Muscle of arm (tissue), 12 donors: ENCODE results near the gene TLL1. TPM values are rescaled to one million over a fixed set of nuclear protein-coding genes. Genes with fewer than 3 reads are reported as not detected.
A peak's percentile ranks its signal among the peaks of the same experiment; 100 is the strongest.

Source experiments
- DNase-seq: peaks from one replicate; pipeline ENCODE4 v3.0.0-alpha.2; 2013
- polyA plus RNA-seq, 12 donors: library from polyadenylated mRNA; unstranded; fragments of 120-200 nt; gene quantifications; one replicate each; pipeline ENCODE4 v1.2.1, GENCODE V29; 2013; ENCODE audit not compliant: insufficient read length in 12 of 12

TLL1 gene
- polyA plus RNA-seq, 12 donors = 1.3 to 3.1 (median 2.3) TPM; not detected in 2

DNA sequence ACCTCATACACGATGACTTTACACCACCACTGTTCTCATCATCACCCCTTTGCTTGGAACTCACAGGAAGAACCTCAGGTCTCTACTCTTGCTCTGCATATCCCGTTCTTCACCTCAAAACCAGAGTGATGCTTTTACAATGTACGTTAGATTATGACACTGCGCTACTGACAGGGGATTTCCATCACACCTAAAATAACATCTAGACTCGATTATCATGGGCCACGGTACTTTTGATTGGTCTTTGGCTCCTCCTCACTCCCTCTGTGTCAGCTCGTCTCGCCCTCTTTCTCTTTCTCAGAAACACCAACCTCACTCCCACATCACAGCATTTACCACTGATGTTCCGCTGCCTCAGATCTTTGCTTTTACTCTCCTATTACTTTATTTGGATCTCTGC, 172.4 kb downstream of the TLL1 start:
- no peak for DNase-seq

DNA sequence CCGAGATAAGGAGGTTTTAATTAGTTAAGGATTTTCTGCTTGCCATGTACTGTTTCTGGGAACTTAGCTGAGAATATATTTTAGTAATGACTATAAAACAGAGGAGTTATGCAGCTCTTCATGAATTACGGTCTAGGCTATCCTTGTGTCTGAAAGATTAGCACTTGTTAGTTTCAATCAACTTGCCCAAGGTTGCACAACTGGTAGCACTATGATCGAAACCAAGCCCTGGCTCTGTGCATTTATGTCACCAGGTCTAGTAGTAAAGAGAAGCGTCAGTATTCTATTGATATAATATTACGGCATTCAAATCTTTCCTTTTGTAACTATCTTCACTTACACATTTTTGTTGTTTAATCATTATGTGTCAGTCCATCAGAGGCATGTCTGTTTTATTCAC, 176.0 kb downstream of the TLL1 start:
- DNase-seq = no peak

DNA sequence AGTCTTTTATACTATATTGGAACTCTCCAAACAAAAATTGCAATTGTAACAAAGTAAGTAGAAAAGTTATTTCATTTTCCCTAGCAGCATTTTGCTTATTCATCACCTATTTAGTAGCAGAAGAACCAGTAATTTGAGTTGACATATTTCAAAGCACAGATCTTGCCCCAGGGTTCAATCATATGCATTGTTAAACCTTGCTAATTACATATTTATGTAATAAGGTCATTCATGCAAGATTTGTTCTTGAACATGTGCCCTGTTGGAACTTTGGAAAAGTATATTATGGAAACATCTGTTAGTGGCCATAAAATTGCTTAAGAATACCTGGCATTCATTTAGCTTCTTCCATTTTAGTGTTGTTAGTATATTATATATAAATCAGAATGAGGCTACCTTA, 191.7 kb downstream of the TLL1 start:
- peak; percentile 36 for DNase-seq

DNA sequence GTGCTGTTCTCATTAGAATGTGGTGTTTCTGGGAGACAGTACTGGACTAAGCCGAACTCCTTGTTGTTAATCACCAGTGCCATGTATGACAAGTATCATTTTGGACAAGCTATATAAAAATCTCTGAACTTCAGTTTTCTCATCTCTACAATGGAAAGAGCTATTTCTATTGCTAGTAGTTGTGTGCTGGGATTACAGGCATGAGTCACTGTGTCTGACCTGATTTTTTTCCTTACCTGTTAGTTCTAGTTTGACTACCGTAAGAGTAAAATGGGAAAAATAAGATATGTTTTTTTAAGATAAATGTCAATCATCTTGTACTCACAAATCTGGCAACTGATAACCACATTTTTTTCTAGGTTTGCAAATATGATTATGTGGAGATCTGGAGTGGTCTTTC, 192.3 kb downstream of the TLL1 start:
- no peak for DNase-seq

DNA sequence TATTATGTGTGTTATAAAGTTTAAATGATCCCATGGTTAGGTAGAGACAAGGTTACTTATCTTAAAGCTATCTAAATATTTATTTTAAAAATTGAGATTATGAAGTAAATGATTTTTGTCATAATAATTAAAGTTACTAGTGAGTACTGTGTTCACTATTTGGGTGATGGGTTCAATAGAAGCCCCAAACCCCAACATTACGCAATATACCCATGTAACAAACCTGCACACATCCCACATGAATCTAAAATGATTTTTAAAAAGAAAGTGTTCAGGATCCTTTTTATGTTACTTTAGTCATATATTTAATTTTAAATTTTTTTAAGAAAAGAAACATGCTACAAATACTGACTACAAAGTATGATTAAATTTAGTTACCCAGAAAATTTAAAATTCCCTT, 193.9 kb downstream of the TLL1 start:
- no peak for DNase-seq

DNA sequence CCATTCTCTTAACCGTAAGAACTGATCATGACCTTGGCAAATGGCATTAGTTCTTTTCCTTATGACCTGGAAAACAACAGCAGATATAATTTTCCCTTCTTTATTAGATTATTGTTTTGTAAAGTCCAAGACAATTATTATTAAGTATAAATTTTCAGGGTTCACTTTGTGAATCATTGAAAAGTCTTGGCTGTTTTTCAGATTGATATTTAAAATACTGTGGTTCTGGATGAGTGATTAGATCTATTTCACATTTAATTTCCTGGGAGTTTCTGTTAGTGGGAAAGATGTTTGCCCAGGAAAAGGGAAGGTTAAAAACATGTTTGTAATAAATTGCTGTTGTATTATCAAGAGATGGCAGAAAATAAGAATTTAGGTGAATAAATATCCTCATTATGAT, 194.9 kb downstream of the TLL1 start:
- no peak for DNase-seq

DNA sequence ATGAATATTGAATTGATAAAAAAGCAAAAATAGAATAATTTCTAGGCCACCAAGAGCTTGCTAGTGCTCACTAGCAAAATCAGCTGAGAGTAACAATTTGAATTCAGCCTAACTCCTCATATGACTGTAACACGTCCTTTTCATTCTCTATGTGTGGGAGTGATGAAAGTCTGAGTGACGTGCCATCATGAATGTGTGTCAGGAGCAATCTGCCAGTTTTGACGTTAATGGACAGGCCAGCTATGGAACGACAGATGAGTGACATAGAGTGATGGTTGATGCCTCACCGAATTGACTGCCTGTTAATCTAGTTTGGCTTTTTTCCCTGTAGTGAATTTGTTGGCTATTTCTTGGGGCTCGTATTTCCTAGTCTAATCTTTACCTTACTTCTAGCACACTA, 200.7 kb downstream of the TLL1 start:
- DNase-seq = no peak

DNA sequence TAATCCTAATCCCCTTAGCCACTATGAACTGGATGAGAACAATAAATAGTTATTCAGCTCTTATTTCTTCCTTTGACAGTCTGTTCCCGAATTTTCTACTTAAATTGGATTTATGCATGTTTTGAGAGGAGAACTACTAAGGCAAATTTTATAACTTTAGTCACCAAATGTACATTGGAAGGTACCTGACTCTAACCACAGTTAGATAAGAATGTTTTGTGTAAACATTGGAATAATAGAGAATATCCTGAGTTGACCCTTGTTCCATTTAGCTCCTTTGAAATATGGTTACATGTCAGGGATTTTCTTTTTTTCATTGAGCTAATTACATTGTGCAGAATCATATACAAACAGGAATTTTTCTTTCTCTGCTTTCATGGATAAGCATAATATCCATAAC, 202.6 kb downstream of the TLL1 start:
- no peak for DNase-seq

DNA sequence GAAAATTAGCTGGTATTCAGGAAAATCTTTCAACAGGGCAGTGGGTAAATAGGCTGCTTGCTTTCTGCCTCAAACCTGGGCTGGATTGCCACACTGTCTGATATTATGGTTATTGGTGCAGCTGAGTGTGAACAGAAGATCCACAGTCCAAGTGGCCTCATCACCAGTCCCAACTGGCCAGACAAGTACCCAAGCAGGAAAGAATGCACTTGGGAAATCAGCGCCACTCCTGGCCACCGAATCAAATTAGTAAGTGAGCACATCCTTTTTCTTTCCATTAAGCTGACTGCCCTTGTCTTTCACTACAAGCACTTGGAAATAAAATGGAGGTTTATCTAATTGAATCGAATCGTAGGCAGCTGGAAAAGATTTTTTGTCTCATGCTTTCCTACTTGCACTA, 204.7 kb downstream of the TLL1 start:
- no peak for DNase-seq

DNA sequence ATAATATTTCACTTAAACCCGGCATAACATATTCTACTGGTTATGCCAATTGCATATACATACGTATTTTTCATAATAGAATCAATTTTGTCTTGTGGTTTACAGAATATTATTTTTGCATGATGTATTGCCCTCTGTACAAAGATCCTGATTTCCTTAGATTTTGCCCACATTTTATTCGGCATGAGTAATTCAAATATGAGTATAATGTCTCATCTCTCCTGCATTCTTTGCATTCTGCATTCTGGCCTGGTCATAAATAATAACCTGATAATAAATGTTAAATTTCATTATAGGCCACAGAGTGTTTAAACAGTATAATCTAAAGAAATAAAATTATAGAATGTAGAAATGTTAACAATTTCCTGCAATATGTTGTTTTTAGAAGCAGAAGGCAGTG, 205.3 kb downstream of the TLL1 start:
- DNase-seq = no peak

DNA sequence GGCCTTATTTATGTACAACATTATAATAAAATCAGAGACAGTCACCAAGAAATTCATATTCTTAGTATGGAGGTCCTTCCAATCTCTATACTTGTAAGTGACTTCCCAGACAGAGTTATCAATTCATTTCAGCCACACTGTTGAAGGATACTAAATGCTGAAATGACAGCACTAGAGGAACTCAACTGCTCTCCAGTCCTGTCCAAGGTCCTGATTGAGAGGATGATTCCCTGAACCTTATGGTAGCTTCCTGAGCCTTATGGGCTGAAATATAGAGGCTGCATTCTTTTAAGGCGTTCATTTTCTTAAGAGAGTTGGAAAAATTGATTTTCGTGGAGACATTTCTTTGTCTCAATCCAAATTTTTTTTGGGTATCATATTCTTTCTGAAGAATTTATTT, 205.9 kb downstream of the TLL1 start:
- DNase-seq = no peak

DNA sequence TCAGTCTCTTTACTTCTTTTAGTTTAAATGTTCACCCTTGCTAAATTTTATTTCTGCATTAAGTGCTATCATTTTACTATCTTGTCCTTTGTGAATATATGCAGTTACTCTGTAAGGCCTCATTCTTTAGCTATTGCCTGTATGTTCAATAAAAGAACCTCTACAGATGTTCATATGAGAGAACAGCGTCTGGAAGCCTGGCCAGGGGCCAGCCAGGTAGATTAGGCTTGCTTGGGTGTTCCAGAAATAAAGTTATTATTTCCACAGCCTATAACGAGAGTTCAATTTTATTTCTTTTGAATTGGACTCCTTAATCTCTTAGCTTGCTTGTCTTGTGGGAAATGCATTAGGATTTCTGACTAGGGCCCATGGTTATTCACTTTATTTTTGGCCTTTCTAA, 214.5 kb downstream of the TLL1 start:
- DNase-seq = no peak

DNA sequence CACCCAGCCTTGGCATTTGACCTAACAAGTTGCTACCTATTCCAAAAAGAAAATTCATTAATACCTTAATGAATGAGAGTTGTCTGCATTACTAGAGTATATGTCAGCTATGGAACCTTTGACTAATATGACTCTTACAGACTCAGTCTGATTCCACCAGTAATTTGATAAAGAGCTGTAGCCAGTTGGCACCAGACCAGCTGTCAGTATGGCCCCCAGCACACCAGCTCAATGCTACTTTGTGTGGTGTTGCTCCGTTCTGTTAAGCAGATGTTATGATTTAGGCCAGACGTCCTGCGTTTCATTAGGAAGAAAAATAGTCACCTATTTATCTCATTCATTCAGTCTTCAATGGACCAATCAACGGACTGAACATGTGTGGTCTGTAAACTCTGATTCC, 215.5 kb downstream of the TLL1 start:
- no peak for DNase-seq

DNA sequence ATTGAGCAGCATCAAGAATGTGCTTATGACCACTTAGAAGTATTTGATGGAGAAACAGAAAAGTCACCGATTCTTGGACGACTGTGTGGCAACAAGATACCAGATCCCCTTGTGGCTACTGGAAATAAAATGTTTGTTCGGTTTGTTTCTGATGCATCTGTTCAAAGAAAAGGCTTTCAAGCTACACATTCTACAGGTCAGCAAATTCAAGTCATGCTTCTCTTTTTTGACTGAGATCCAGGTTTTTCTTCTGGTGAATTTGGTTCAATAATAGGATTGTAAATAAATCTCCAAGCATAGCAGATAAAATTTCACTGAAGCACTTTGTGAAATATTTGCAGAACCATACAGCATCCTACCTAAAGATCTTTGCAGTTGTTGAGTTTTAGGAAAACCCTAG, 218.1 kb downstream of the TLL1 start:
- DNase-seq = no peak

DNA sequence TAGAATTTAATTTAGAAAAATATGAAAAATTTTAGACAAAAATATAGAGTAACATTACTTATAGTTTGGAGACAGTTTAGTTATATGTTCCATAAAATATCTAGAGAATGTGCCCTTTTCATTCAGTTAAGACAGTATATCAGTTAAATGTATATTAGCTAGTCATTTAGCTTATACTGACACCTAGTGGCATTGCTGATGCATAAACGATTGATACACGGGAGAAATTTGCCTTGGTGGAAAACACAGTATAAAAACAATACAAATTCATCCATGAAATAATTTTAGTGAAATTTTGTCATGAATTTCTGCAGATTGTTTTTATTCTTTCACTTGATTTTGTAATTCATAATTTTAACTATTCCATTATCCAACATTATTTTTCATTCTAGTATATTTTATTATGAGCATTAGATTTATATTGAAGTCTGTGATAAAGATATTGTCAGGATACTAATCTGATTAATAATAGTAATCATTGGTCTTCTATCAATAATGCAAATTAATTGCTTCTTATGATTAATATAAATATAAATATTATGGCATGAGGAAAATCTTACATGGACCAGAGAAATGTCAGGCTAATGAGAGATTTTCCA, 219.0 kb downstream of the TLL1 start:
- DNase-seq = peak; percentile 45

DNA sequence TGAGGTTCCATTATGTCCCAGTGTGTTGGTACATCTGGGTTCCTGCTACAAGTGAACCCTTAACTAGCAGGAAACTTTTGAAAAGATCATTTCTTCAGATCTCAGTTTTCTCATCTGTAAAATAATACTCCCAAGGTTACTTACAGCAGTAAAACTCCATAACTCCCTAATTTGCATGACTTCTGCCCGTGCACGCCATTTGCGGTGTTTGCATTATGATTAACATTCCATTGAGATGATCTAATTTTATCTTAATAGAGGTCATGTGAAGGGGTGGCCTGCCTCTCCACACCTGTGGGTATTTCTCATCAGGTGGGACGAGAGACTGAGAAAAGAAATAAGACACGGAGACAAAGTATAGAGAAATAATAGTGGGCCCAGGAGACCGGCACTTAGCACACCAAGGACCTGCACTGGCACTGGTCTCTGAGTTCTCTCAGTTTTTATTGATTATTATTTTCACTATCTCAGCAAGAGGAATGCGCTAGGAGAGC, 219.8 kb downstream of the TLL1 start:
- no peak for DNase-seq

DNA sequence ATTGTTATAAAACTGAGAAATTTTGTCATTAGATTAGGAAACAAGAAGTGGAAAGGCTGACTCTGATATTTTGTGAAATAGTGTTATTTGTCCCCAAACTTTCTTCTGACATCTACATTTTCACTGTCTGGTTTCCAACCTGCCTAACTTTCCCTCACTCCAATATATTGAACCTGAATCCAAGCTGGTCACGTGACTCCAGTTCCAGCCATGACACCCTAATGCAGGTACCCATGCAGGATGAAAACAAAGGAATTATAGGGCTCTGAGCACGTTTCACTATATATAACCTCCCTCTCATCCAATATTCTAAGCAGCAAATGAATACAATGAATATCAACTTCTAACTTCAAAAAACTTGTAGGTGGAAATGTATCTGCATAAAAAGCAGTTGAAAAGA, 231.6 kb downstream of the TLL1 start:
- DNase-seq = no peak

DNA sequence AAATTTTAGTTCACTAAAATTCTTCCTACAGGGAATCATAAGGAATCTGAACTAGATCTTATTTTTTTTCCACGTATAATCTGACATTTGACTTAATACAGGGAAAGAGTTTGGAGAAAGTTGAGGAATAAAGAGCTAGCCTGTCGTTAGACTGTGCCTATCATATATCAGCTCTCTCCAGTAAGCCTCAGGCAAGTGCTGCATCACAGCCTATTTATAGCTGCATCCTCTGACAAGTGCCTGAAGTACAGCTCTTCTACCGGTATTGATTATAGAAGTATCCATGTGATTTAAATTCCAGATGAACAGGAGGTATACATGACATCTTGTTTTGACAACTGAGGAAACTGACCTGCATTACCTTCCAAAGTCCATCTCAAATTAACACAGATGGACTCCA, 248.9 kb downstream of the TLL1 start:
- peak; percentile 6 for DNase-seq

DNA sequence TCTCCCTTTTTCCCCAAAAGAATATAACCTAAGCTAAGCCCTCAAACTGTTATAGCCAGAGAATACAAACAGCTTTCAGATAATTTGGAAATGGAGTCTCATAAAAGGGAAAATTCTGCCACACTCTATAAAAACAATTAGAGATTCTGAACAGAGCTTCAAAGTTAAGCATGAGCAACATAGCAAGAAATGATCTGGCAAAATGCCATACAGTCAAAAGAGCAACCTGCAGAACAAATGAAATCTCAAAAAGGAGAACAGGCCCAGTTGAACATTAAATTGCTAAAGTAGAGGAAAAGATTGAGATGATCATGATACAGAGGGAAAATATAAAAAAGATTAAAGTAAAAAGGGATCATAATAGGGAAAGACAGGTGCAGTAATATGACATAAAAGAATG, 250.5 kb downstream of the TLL1 start:
- DNase-seq = no peak

DNA sequence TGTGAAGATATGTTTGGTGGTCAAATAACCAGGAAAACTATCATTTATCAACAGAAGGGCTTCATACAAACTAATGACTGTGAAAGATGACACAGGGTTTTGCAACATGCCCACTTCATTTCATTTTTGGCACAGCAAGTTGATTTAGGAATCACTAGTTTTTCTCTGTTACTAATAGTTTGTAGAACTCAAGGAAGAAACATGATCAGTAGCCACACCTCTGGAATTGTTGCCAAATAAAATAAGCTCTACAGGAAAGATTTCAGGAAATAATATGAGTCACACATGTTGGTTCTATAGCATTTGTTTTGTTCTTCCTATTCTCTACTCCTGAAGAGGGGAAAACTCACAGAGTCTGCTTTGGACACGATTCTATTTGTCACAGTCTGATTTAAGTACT, 255.4 kb downstream of the TLL1 start:
- DNase-seq = peak; percentile 12

DNA sequence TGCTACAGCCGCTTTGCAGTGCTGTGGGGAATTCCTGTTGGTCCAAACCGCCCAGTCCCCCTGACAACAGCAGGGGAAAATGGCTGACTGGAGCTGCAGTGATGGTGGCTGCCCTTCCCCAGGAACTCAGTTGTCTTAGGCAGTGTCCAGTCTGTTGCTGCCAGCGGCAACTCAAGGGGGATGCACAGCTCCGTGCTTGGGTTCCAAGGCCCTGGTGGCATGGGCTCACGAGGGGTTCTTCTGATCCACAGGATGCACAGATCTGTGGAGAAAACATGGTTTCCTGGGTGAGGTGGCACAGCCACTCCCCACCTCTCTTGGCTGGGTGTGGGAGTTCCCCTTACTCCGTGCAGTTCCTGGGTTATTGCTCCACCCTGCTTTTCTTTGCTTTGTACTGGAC, 261.2 kb downstream of the TLL1 start:
- no peak for DNase-seq

DNA sequence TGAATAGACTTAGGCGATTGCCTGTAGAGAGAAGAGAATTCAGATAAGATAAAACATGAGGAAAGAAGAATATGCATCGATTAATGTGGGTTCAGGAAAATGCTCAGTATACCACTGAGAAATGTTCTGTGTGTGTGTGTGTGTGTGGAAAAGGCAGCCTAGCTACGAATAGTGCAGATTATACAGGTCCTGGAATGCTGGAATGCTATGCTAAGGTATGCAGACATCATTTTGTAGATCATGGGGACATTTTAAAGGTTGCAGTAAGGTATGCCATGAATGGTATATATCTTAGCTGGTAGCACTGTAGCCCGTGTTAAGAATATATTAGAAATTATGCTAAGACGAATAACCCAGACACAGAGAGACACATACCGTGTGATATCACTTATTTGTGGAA, 267.9 kb downstream of the TLL1 start:
- no peak for DNase-seq

DNA sequence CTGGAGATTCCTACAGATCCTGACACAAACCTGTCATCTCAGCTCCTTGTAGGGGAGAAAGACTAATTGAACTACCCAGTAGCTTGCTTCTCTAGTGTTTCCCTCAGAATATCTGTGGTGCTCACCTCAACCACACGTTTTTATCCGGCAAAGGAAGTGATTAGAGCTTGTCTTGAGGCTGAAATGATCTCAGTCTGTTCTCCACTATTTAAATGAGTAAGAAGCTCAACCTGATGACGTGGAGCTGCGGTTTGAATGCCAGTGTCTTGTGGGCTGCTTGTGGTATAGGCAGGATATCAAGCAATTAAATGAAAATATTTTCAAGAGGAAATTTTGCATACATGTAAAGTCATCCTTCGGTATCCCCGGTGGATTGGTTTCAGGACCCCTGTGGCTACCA, 270.2 kb downstream of the TLL1 start:
- DNase-seq = no peak

DNA sequence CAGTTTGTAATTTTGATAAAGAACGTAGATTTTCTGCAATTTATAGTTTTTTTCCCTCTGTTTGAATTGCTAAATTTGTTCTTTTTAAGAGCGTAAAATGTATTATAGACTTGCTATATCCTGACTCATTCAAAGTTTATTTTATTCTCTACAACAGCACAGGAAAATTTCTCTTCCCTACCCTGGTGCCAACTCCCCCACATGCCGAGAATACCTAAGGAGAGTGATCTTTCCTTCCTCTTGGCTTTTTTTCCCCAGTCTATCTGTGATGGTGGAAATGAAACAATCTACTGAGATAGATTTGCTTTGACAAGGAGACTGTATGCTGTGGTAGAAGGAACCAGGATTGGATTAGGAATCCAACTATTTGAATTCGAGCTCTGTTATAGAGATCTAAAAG, 271.6 kb downstream of the TLL1 start:
- no peak for DNase-seq
